ENCODE measurements around the gene TOP1. TPM values are rescaled to one million over a fixed set of nuclear protein-coding genes. Genes with fewer than 3 reads are reported as not detected.
A peak's percentile ranks its signal among the peaks of the same experiment; 100 is the strongest.

TOP1 gene
- total and polyA plus RNA-seq, 9 of the 15 experiments (the other 6 are each of a cell fraction or from before 2014, with no cell fraction given), result 26.4 to 127 (median 39.6) TPM

- TF ChIP-seq ZNF280B (CRISPR knock-in tag; IDR thresholded peaks at IDR 0.05), result no peak
- TF ChIP-seq ARID1B (IDR thresholded peaks at IDR 0.05), result peak; percentile 99
Measured at GRCh38 chr20:41050361-41051008, 21.9 kb downstream of the TOP1 start (continued).

DNA sequence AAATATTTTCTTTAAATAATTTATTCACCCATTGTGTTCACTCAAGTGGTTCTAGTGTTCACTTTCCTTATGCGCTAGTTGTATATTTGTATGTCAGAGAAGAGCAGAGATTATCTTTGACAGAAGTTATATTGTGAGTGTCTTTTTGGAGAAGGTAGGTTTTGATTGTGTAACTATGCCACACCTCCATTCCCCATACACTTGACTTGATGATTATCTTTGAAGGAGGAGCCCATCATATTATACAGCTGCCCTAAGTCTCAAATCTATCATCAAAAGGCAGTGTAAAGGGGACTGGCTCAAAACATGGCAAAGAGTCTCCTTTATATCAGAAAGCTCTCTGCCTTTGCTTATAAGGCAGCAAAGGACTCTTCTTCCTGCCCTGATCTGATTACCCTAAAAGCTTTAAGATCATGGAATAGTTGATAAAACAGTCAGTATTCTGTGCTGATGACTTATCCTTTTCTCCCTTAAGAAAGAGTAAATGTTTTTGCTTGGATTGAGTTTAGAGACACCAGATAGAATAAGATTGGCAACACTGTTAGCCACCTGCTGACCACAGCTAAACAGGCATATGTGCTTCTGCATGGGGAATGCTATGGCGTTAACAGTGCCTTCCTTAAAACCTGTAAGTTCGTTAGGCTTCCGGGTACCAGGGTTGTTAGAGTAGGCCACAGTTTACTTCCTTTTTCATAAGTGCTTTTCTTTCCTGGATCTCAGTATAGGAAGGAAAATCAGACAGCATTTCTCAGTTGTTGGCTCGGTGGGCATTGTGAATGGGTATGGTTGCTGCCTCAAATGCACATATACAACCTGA lies 22.6 kb downstream of the TOP1 start:
- Histone ChIP-seq H3K4me1 (replicated peaks in 1 of 2; ENCODE audit: control insufficient read depth in 2 of 2, insufficient read depth in 2 of 2, low read length in 2 of 2) (peaks cover 12 to 83% of the 10 kb centered on the region in 2 experiments), H2AFZ (ENCODE audit: low read depth, low read length) (no peak overlapping the region)
- TF ChIP-seq HEY1 (CRISPR knock-in tag; IDR thresholded peaks at IDR 0.05; ENCODE audit: borderline replicate concordance), result no peak
- no peak for TF ChIP-seq HOXB6 (CRISPR knock-in tag; IDR thresholded peaks at IDR 0.05; ENCODE audit: borderline replicate concordance)
- no peak for TF ChIP-seq JUNB (CRISPR knock-in tag; conservative IDR thresholded peaks at IDR 0.05)
- TF ChIP-seq ELF4 (CRISPR knock-in tag; IDR thresholded peaks at IDR 0.05), result no peak
- no peak for TF ChIP-seq ZNF778 (CRISPR knock-in tag; IDR thresholded peaks at IDR 0.05)
- TF ChIP-seq NFXL1 (CRISPR knock-in tag; IDR thresholded peaks at IDR 0.05), result no peak
- no peak for TF ChIP-seq CEBPZ (IDR thresholded peaks at IDR 0.05; ENCODE audit: borderline replicate concordance, low read depth, low read length)
- no peak for TF ChIP-seq FOXO4 (CRISPR knock-in tag; IDR thresholded peaks at IDR 0.05)

More for the DNA sequence above, 22.6 kb downstream of the TOP1 start:
- BruUV-seq (replicated peaks), result no TSS peak
- ChIA-PET POLR2A (interaction anchor here (0.7 to 10.0 kb wide), 10 partner anchors 8 to 1762 kb away, joined by 3 to 125 read pairs (median 4); partner anchors contain the start of gene TOP1), CTCF (ENCODE audit: low intra/inter-chr PET ratio) (no interaction called here)
- in situ Hi-C loops (cut with MboI) (no loop called here), intact Hi-C loops (cut with micrococcal nuclease) (loop anchor here (2.0 kb wide), 1 partner anchor 22 kb away; no protein-coding TSS in a partner anchor)
- WGBS (ENCODE audit: insufficient coverage, low coverage, missing lambda C conversion rate), result 10% methylated on average over 5 of the region's 5 CpGs
- Histone ChIP-seq H3K9me3 (replicated peaks; ENCODE audit: control insufficient read depth, insufficient read depth, low read depth, low read length) (peaks cover 2% of the 10 kb centered on the region; the same call in 1 of the 2 replicates), H3K4me2 (ENCODE audit: insufficient read depth, low read length) (peak overlapping the region; percentile 68), H3K36me3 (ENCODE audit: control insufficient read depth, insufficient read depth, low read length) (peaks cover 20% of the 10 kb centered on the region), H3K27ac (ENCODE audit: extremely low read depth, low read depth, low read length) (peak overlapping the region; percentile 82), H3K4me3 (no peak overlapping the region), H3K9me1 (ENCODE audit: control insufficient read depth, insufficient read depth, low read length) (no peaks in the 10 kb centered on the region), H3K9ac (ENCODE audit: insufficient read depth in 1 of 2, low read depth in 2 of 2, low read length in 2 of 2) (peak overlapping the region in 1 of 2 experiments; percentile 61; a peak in 2 of 4 replicates), H4K20me1 (replicated peaks; ENCODE audit: control insufficient read depth, insufficient read depth, low read length) (0 out of 2 replicates have a peak, but pooled peaks cover 1% of the 10 kb centered on the region), H3K27me3 (ENCODE audit: control insufficient read depth in 2 of 2, insufficient read depth in 2 of 2, low read length in 2 of 2) (no peaks in the 10 kb centered on the region), H3K79me2 (ENCODE audit: control insufficient read depth, insufficient read depth, low read length) (peaks cover 98% of the 10 kb centered on the region)
- ATAC-seq, result peak; percentile 13
- no peak for FAIRE-seq
- DNase-seq (ENCODE audit: extremely low read depth in 1 of 4, low spot score in 3 of 4), result peak in 1 of 4 experiments; percentile 25
